Neural cell (in vitro differentiated cells): ENCODE data around the gene FRMD1.

Experiments
- CTCF ChIP-seq: fragments of 450-650 bp; IDR thresholded peaks from 2 replicates; pipeline ENCODE4 v1.5.1; 2014; ENCODE audit warnings: antibody characterized with exemption, mild to moderate bottlenecking, moderate library complexity; ENCODE audit not compliant: poor library complexity, severe bottlenecking
- EZH2 ChIP-seq: fragments of 200-600, 300-800 bp; shearing (Covaris generic), sonication (generic); IDR thresholded peaks from 2 replicates; pipeline ENCODE4 v1.6.1; 2014; ENCODE audit warnings: antibody characterized with exemption, low read length, borderline replicate concordance, mild to moderate bottlenecking; ENCODE audit not compliant: insufficient read depth, poor library complexity, severe bottlenecking
- TAF1 ChIP-seq: IDR thresholded peaks from 2 replicates; pipeline ENCODE4 v1.6.1; 2012; ENCODE audit warnings: low read depth

GRCh38 chr6:168064226-168064807 lies 14.7 kb downstream of the FRMD1 start:
- TF ChIP-seq TAF1: no peak
- no peak for TF ChIP-seq CTCF
- TF ChIP-seq EZH2: no peak
